Thyroid gland (tissue), 4 donors: ENCODE data around the gene SGPP1. TPM values are rescaled to one million over a fixed set of nuclear protein-coding genes. Genes with fewer than 3 reads are reported as not detected.

Experiments used
- DNase-seq, 2 donors: peaks; one replicate each; pipeline ENCODE4 v3.0.0-alpha.2; 2019
- H3K27ac ChIP-seq, 3 donors: fragments of 200-600 bp; sonication (generic); 1 replicate in 2 of 3; 2 replicates in 1 of 3; pipeline ENCODE4 v1.5.1; 2016 to 2019; ENCODE audit warnings: mild to moderate bottlenecking in 1 of 3, moderate library complexity in 1 of 3
- H3K27me3 ChIP-seq: fragments of 200-600 bp; sonication (generic); one replicate; pipeline ENCODE4 v1.5.1; 2019
- H3K36me3 ChIP-seq, 2 donors: fragments of 200-600 bp; sonication (generic); one replicate each; pipeline ENCODE4 v1.5.1; 2016 to 2019
- H3K4me1 ChIP-seq, 2 donors: fragments of 200-600 bp; sonication (generic); one replicate each; pipeline ENCODE4 v1.5.1; 2017 to 2019
- H3K4me3 ChIP-seq, 3 donors: fragments of 200-600 bp; sonication (generic); replicated peaks in 1 of 3; 1 replicate in 2 of 3; 2 replicates in 1 of 3; pipeline ENCODE4 v1.5.1; 2016; ENCODE audit warnings: mild to moderate bottlenecking in 1 of 3
- H3K9me3 ChIP-seq: fragments of 200-600 bp; sonication (generic); one replicate; pipeline ENCODE4 v1.5.1; 2017
- POLR2A ChIP-seq, 2 donors: fragments of 450-650 bp; IDR thresholded peaks; one replicate each; pipeline ENCODE4 v1.6.1; 2017; ENCODE audit warnings: antibody characterized with exemption in 2 of 2, mild to moderate bottlenecking in 2 of 2, moderate library complexity in 1 of 2
- WGBS, 2 donors: methylation state at CpG; one replicate each; pipeline ENCODE4 v1.1.5; 2017; 5-methylcytosine and 5-hydroxymethylcytosine counted together
- intact Hi-C: fragments of 100-400 bp; cut with DNase I; formaldehyde crosslinking; loops from one replicate; pipeline ENCODE4 v1.15.1; 2023
- total RNA-seq, 4 donors: library from RNA; depleted of rRNA; stranded (reverse); fragments of >200 nt; gene quantifications; one replicate each; pipeline ENCODE4 v1.2.3, GENCODE V29; 2016
- TF ChIP-seq, protein P1 (sequence below), 6 experiments: fragments of 200-600 bp in 3 of 6; fragments of 450-650 bp in 3 of 6; sonication (generic) in 3 of 6; IDR thresholded peaks; one replicate each; pipeline ENCODE4 v1.5.1; 2016 to 2019; ENCODE audit warnings: antibody characterized with exemption in 6 of 6, mild to moderate bottlenecking in 2 of 6, inconsistent platforms in 1 of 6, moderate library complexity in 1 of 6

SGPP1 gene
- total RNA-seq, 4 donors from 2014 or later: 19.2 to 38.1 (median 25.7) TPM

GRCh38 chr14:63659726-63660125 lies 68.1 kb downstream of the SGPP1 start:
- Histone ChIP-seq H3K27ac (no peak overlapping the region), H3K4me1 (peaks cover 5 to 7% of the 10 kb centered on the region in 2 donors), H3K27me3 (no peaks in the 10 kb centered on the region), H3K36me3 (no peaks in the 10 kb centered on the region), H3K9me3 (no peaks in the 10 kb centered on the region), H3K4me3 (no peak overlapping the region)
- intact Hi-C loops: no loop called here
- TF ChIP-seq POLR2A (IDR thresholded peaks at IDR 0.05): no peak
- TF ChIP-seq, protein P1, sequence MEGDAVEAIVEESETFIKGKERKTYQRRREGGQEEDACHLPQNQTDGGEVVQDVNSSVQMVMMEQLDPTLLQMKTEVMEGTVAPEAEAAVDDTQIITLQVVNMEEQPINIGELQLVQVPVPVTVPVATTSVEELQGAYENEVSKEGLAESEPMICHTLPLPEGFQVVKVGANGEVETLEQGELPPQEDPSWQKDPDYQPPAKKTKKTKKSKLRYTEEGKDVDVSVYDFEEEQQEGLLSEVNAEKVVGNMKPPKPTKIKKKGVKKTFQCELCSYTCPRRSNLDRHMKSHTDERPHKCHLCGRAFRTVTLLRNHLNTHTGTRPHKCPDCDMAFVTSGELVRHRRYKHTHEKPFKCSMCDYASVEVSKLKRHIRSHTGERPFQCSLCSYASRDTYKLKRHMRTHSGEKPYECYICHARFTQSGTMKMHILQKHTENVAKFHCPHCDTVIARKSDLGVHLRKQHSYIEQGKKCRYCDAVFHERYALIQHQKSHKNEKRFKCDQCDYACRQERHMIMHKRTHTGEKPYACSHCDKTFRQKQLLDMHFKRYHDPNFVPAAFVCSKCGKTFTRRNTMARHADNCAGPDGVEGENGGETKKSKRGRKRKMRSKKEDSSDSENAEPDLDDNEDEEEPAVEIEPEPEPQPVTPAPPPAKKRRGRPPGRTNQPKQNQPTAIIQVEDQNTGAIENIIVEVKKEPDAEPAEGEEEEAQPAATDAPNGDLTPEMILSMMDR (IDR thresholded peaks at IDR 0.05): no peak
- WGBS, 2 donors: 82 to 87% methylated on average over 4 of the region's 4 CpGs
- no peak for DNase-seq

- H3K36me3 ChIP-seq: no peaks in the 10 kb centered on the region
- no peaks in the 10 kb centered on the region for H3K9me3 ChIP-seq
- H3K27ac ChIP-seq: no peak overlapping the region
- no peak for TF ChIP-seq POLR2A (IDR thresholded peaks at IDR 0.05)
- TF ChIP-seq, protein P1 (IDR thresholded peaks at IDR 0.05): no peak
- no peak for DNase-seq
- H3K27me3 ChIP-seq: no peaks in the 10 kb centered on the region
- intact Hi-C loops: no loop called here
- no peaks in the 10 kb centered on the region for H3K4me1 ChIP-seq
- WGBS, 2 donors: 87 to 89% methylated on average over 4 of the region's 4 CpGs
- no peak overlapping the region for H3K4me3 ChIP-seq
Measured at GRCh38 chr14:63656194-63656593, 71.7 kb downstream of the SGPP1 start.

DNA sequence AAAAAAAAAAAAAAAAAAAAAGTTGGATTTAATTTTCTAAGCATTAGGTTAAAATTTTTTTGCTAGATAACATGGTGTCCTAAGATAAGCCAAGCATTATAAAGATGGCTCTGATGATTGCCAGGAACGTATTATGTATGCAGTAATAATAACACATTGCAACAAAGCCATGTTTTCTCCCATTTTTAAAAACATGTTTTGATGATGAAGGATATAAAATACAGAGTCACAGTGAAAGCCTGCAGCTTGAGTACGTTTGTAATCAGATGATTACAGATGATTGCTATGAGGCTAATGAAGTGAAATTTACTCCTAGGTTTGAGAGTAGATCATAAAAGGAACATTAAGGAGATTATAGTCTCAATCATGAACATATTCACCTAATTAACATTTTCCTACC lies 72.9 kb downstream of the SGPP1 start:
- Histone ChIP-seq H3K4me1 (peaks cover 5 to 10% of the 10 kb centered on the region in 2 donors), H3K4me3 (no peak overlapping the region), H3K27me3 (no peaks in the 10 kb centered on the region), H3K9me3 (no peaks in the 10 kb centered on the region), H3K36me3 (no peaks in the 10 kb centered on the region), H3K27ac (no peak overlapping the region)
- DNase-seq: no peak
- intact Hi-C loops: no loop called here
- WGBS, 2 donors: 86 to 89% methylated on average over 2 of the region's 2 CpGs
- TF ChIP-seq, protein P1 (IDR thresholded peaks at IDR 0.05): no peak
- TF ChIP-seq POLR2A (IDR thresholded peaks at IDR 0.05): no peak

- no peak for DNase-seq
- Histone ChIP-seq H3K4me1 (peaks cover 5 to 16% of the 10 kb centered on the region in 2 donors), H3K36me3 (no peaks in the 10 kb centered on the region), H3K4me3 (no peak overlapping the region), H3K9me3 (no peaks in the 10 kb centered on the region), H3K27me3 (no peaks in the 10 kb centered on the region), H3K27ac (no peak overlapping the region)
- 95 to 98% methylated on average over 2 of the region's 2 CpGs for WGBS, 2 donors
- TF ChIP-seq, protein P1 (IDR thresholded peaks at IDR 0.05): no peak
- no peak for TF ChIP-seq POLR2A (IDR thresholded peaks at IDR 0.05)
- intact Hi-C loops: no loop called here
Measured at GRCh38 chr14:63654346-63654745, 73.5 kb downstream of the SGPP1 start.

DNA sequence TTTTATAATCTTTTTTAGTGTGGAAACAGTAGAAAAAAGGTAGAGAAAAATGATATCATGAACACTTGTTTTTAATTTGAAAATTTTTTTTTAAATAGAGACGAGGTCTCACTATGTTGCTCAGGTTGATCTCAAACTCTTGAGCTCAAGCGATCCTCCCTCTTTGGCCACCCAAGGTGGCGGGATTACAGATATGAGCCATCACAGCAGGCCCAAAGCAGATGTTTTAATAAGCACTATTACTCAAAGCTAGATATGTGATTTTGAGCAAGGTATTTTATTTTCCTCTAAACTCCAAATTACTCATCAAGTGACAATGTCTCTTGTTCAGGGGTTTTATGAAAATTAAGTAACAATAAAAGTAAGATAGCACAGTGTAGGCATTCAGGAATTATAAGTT lies 75.5 kb downstream of the SGPP1 start:
- DNase-seq: no peak
- WGBS, 2 donors: 95 to 96% methylated on average over 3 of the region's 3 CpGs
- Histone ChIP-seq H3K9me3 (no peaks in the 10 kb centered on the region), H3K4me3 (no peak overlapping the region), H3K27me3 (no peaks in the 10 kb centered on the region), H3K36me3 (no peaks in the 10 kb centered on the region), H3K27ac (no peak overlapping the region), H3K4me1 (peaks cover 5 to 17% of the 10 kb centered on the region in 2 donors)
- intact Hi-C loops: no loop called here
- TF ChIP-seq POLR2A (IDR thresholded peaks at IDR 0.05): no peak
- TF ChIP-seq, protein P1 (IDR thresholded peaks at IDR 0.05): no peak
